Putamen (tissue), 1 donor: ENCODE results near the gene POLG2.
A peak's percentile ranks its signal among the peaks of the same experiment; 100 is the strongest.
"Not testable (repeated sequence)": the region's sequence is repeated elsewhere in the genome, so short reads cannot be mapped to it uniquely, and the experiment has no call there.

Experiments used
- DNase-seq: peaks from one replicate; pipeline ENCODE4 v3.0.0-alpha.2; 2016; ENCODE audit warnings: low spot score

The POLG2 gene

DNA sequence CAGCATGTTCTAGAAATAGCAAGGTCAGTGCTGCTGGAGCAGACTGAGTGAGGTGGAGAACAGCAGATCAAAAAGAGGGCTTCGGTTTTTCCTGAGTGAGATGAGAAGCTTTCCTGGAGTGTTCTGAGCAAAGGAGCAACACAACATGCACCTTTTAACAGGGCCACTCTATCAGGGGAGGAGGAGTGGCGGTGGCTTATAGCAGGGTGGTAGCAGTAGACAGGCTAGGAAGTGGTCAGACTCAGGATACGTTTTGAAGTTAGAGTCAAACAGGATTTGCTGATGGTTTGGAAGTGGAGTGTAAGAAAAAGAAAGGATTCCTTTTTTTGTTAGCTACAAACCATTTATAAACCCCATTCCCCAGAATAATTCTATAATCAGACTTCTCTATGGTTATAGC lies 12.5 kb downstream of the POLG2 start:
- no peak for DNase-seq

DNA sequence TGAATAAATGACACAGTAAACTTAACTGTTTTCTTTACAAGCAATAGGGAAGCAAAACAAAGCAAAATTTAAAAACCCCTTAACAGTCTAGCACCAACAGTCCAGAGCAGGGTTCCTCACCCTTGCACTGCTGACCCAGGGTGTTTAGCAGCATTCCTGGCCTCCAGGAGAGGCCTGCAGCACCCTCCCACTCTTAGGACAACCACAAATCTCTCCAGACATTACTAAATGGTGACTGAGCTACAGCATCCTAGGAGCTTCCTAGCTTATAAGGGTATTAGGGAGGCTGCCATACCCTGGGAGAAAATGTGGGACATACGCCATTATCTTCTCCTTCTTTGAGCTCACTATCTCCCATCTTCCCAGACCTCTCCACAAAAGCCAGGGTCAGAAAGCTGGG lies 15.9 kb downstream of the POLG2 start:
- no peak for DNase-seq

GRCh38 chr17:64477849-64478248 lies 19.0 kb downstream of the POLG2 start:
- DNase-seq = no peak

DNA sequence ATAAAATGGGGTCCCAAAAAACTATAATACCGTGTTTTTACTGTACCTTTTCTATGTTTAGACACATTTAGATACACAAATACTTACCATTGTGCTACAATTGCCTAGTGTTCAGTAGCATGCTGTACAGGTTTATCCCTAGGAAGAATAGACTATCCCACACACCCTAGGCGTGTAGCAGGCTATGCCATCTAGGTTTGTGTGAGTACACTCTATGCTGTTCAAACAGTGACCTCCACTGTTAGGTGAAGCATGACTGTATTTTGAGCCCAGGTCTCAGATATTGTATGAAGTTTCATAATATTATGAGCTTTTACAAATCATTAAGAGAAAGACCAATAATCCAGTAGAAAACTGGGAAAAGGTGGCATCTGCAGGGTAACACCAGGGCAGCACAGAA lies 24.3 kb downstream of the POLG2 start:
- no peak for DNase-seq

- no peak for DNase-seq
Measured at GRCh38 chr17:64471440-64471839, 25.4 kb downstream of the POLG2 start.

- DNase-seq = no peak
Measured at GRCh38 chr17:64470625-64471024, 26.2 kb downstream of the POLG2 start.

- not testable (repeated sequence) for DNase-seq
Measured at GRCh38 chr17:64466834-64467233, 30.0 kb downstream of the POLG2 start.

DNA sequence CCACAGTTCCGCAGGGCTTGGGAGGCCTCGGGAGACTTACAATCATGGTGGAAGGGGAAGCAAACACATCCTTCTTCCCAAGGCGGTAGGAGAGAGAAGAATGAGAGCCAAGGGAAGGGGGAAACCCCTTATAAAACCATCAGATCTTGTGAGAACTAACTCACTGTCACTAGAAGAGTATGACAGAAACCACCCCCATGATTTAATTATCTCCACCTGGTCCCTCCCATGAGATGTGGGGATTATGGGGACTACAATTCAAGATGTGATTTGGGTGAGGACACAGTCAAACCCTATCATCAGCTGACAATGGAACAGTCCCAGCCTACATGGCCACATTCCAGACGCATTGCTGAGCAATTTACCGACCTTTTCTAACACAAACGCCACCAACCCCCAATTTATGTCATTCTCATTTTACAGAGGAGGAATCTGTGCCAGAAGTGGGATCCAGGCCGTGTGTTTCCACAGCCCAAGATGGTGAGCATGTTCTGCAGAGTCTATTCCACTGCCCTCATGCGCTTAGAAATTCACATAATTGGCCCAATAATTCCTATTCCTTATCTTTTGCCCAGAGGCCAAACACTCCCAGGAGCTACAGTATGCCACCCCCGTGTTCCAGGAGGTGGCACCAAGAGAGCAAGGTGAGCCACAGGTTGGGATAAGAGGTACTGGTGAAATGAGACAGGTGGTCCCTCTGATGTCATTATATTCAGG lies 30.7 kb downstream of the POLG2 start:
- DNase-seq = no peak

DNA sequence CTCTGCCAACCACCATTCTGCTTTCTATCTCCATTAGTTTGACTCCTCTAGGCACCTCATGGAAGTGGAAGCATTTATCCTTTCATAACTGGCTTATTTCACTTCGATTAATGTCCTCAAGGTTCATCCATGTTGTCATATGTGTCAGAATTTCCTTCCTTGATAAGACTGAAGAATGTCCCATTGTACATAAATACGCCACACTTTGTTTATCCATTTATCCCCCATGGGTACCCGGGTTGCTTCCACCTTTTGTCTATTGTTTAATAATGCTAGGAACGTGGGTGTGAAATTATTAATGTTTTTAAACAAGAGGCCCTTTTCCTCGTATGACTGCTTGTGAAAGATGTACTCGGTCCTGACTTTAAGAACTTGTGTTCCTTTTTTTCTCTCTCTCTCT lies 35.1 kb downstream of the POLG2 start:
- no peak for DNase-seq

GRCh38 chr17:64460955-64461354 lies 35.9 kb downstream of the POLG2 start:
- DNase-seq = no peak

GRCh38 chr17:64459818-64460217 lies 37.0 kb downstream of the POLG2 start:
- not testable (repeated sequence) for DNase-seq

- DNase-seq = no peak
Measured at GRCh38 chr17:64459284-64459747, 37.5 kb downstream of the POLG2 start.

DNA sequence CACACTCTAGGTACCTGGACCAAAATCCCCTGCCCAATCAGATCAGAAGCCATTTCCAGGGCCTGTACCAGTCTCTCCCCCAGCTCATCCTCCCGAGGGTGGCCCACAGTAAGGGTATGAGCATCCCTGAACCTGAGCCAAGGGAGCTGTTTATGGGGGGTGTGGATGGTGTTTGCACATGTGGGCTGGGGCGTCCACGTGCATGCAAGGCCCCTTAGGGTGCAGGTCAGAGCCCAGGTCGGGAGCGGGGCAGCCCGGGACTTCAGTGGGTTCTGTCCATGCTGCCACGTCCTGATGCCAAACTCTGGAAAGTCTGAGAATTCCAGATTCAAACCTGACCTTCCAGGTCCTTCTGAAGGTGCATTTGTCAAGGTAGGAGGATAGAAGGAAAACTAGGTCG lies 38.1 kb downstream of the POLG2 start:
- no peak for DNase-seq

GRCh38 chr17:64457156-64457555 lies 39.7 kb downstream of the POLG2 start:
- no peak for DNase-seq

DNA sequence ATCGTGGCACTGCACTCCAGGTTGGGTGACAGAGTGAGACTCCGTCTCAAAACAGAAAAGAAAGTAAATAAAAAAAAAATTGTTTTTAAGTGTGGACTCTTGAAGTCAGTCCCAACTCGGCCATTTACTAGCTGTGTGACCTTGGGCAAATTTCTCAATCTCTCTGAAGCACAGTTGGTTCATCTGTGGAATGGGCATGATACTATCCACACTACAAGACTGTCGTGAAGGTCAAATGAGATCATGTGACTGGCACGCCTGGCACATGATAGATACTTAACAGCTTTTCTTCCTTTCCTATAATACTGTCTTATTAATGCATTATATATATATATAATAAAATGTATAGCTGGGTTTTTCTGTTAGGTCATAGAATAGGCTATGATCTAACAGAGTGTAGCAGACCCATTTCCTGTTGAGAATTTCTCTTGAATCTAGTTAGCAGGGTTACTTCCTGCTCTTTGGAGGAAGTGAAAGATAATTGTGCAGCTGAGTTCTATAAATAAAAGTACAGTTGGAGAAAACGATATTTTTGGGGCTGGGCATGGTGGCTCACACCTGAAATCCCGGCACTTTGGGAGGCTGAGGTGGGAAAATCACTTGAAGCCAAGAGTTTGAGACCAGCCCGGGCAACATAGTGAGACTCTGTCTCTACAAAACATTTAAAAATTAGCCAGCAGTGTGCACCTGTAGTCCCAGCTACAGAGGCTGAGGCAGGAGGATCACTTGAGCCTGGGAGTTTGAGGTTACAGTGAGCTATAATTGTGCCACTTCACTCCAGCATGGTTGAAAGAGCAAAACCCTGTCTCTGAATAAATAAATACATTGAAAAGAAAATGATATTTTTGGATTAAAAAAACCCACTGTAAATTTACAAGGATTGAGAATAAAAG lies 40.6 kb downstream of the POLG2 start:
- peak; percentile 2 for DNase-seq

DNA sequence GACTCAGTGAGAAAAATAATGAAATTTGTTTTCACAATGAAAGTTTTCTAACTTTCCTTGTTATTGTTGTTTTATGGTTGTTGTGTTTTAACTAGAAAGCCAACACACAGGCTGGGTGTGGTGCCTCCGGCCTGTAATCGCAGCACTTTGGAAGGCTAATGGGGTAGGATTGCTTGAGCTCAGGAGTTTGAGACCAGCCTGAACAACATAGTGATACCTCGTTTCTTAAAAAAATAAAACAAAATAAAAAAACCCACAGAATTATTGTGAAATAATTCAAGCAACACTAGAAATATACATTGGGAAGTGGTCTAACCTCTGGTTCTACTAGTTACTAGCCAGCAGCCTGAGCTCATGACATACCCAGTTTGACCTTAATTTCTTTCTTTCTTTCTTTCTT lies 47.3 kb downstream of the POLG2 start:
- DNase-seq = no peak

- DNase-seq = peak; percentile 21
Measured at GRCh38 chr17:64448665-64449512, 48.0 kb downstream of the POLG2 start, which contains the start of gene MILR1. TSS of gene MILR1 (plus strand) at chr17:64449115. CDS start at chr17:64449169, 54 bp downstream.

- no peak for DNase-seq
Measured at GRCh38 chr17:64447526-64447925, 49.3 kb downstream of the POLG2 start.

GRCh38 chr17:64443086-64443760 lies 53.6 kb downstream of the POLG2 start:
- no peak for DNase-seq

GRCh38 chr17:64442541-64442971 lies 54.3 kb downstream of the POLG2 start:
- no peak for DNase-seq

DNA sequence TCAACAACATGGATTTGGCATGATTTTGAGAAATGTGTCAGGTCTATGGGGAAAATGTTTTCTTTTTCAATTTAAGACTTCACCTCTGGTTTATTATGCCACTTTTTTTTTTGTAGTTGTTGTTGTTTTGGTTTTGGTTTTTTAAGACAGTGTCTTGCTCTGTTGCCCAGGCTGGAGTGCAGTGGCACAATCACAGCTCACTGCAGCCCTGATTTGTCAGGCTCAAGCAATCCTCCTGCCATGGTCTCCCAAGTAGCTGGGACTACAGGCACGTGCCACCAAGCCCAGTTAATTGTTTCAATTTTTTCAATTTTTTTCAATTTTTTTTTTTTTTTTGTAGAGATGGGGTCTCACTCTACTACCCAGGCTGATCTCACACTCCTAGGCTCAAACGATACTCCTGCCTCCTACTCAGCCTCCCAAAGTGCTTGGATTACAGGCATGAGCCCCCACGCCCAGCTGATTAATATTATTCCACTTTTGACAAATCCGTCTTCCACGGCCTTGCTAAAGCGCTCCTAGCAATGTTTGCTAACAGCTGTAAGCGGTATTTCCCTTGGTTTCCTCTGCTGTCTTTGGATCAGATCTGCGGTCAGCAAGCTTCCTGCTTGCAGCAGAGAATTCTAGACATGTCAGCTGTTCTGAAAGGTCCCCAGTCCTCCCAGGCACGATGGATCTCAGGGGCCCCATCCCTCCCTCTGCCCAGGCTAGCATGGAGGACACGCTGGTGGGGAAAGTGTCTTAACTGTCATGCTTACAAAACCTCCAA lies 54.9 kb downstream of the POLG2 start:
- peak; percentile 25 for DNase-seq
